DMS79 (cell line): Measurements from ENCODE around the gene PIP4K2A.
"Not testable (repeated sequence)": the region's sequence is repeated elsewhere in the genome, so short reads cannot be mapped to it uniquely, and the experiment has no call there.

Experiments used
- DNase-seq: peaks from one replicate; lab custom pipeline; 2025; lab: John Stamatoyannopoulos, UW

The PIP4K2A gene

DNA sequence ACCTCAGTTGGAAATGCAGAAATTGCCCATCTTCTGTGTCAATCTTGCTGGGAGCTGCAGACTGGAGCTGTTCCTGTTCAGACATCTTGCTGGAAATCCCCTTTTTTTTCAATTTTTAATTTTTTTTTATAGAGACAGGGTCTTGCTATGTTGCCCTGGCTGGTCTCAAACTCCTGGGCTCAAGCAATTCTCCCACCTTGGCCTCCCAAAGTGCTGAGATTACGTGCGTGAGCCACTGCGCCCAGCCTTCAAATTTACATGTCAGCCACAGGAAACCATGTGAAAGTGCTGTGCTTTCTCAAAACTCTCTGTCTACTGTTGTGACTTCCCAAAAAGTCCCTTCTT lies 200.0 kb downstream of the PIP4K2A start:
- DNase-seq, result not testable (repeated sequence)

DNA sequence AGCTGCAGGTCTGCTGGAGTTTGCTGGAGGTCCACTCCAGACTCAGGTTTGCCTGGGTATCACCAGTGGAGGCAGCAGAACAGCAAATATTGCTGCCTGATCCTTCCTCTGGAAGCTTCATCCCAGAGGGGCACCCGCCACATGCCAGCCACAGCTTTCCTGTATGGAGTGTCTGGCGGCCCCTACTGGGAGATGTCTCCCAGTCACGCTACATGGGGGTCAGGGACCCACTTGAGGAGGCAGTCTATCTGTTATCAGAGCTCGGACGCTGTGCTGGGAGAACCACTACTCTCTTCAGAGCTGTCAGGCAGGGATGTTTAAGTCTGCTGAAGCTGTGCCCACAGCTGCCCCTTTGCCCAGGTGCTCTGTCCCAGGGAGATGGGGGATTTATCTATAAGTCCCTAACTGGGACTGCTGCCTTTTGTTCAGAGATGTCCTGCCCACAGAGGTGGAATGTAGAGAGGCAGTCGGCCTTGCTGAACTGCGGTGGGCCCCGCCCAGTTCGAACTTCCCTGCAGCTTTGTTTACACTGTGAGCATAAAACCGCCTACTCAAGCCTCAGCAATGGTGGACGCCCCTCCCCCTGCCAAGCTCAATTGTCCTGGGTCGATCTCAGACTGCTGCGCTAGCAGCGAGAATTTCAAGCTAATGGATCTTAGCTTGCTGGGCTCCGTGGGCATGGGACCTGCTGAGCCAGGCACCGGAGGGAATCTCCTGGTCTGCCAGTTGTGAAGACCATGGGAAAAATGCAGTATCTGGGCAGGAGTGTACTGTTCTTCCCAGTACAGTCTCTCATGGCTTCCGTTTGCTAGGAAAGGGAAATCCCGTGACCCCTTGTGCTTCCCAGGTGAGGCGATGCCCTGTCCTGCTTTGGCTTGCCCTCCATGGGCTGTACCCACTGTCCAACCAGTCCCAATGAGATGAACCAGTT lies 200.6 kb downstream of the PIP4K2A start:
- DNase-seq, result not testable (repeated sequence)

DNA sequence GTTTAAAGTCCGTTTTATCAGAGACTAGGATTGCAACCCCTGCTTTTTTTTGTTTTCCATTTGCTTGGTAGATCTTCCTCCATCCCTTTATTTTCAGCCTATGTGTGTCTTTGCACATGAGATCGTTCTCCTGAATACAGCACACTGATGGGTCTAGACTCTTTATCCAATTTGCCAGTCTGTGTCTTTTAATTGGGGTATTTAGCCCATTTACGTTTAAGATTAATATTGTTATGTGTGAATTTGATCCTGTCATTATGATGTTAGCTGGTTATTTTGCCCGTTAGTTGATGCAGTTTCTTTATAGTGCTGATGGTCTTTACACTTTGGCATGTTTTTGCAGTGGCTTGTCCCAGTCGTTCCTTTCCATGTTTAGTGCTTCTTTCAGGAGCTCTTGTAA lies 202.4 kb downstream of the PIP4K2A start:
- DNase-seq, result not testable (repeated sequence)

DNA sequence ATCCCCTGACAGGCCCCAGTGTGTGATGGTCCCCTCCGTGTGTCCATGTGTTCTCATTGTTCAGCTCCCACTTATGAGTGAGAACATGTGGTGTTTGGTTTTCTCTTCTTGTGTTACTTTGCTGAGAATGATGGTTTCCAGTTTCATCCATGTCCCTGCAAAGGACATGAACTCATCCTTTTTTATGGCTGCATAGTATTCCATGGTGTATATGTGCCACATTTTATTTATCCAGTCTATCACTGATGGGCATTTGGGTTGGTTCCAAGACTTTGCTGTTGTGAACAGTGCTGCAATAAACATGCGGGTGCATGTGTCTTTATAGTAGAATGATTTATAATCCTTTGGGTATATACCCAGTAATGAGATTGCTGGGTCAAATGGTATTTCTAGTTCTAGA lies 206.2 kb downstream of the PIP4K2A start:
- DNase-seq, result not testable (repeated sequence)

DNA sequence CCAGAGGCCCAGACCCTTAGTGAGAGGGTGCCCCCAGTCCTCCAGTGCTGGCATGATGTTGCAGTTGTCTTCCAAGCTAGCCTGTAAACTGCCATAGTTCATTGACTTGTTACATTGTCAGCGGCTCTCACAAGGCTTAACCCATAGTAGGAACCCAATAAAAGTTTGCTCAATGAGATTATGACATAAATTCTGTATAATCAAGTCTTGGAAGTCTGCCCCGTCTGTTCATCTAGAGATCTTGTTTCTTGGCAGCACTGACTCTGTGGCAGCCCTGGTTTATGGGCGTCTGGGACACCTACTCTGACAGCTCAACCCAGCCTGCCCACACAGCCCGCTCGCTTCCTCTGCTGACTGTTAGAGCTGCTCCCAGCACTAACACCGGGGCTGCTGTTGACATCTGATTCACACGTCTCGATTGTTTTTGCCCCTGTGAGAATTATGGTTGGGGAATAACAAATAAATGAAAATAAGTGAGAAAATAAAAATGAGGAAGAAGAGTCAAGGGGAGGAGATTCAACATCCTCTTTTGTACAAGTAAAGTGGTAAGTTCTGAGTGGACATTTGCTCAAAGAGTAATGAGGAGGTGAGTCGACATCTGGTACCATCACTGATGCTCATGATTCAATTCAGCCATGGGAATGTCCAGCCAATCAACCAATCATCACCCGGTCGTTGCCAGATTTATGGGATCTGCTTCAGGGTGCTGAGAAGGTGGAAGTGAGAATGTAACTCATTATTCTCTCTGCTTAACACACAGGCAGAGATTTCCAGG lies 208.3 kb downstream of the PIP4K2A start:
- no peak for DNase-seq

DNA sequence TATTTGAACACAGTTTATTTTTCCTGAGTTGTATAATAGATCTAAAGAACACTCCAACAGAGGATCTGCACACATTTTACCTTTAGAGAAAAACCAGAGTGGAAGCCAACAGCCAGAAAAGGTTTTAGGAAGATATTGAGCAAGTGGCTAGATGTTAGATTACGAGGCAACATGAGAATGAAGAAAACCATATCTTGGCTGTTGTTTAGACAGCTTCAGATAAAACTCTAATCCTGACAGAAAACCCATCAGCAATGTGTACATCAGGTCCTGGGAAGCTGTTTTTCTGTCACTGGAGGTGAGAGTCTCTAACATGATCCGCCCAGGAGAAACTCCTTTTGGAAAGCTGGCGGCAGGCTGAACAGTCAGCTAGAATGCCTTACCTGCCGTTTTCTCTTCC lies 209.6 kb downstream of the PIP4K2A start:
- DNase-seq, result no peak

DNA sequence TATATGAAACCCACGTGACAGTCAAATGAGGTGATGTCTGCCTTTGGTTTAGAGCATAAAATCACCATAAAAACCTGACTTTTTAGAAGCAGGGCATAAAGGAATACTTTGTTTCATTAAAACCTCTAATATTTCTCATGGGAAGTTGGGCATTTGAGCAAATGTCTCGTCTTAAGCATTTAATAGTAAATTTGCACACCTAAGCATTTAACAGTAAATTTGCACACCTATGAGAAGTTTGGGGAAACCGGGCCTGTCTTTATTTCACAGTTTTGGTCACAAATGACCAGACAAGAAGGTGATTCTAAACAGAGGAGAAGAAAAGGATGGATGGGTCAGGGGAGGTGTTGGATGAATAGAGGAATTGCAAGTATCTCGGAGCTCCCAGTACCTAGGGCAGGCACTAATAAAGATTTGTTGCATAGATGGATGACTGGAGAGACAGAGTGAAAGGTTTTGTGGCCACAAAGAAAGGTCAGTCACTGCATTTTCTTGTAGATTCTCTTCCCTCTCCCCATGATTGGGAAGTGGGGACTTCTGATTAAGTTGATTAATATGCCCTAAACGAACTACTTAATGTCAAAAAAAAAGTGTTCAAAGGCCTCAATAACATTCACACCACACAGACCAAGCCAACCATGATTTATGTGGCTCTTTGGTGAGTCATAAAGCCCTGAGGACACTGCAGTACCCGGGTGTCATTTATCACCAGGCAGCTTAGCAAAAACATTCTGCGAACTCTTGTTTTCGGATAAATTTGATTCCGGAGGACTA lies 210.9 kb downstream of the PIP4K2A start:
- no peak for DNase-seq

DNA sequence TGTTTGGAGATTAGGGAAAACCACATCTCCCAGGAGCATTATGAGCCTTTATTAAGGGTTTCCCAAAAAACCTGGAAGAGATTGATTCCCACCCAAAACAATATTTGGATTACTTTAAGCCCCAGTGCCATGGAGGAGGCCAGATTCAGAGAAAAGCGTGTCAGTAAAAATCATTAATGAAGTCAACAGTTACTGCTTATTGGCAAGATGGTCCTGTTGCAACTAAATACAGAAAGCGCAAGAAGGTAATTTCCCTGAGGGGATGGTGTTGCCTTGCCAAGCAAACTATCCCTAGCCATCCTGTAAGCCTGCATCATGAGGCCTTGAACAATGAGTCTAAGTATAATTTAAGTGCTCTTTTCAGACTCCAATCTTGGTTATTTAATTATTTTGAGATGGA lies 212.5 kb downstream of the PIP4K2A start:
- DNase-seq, result no peak

DNA sequence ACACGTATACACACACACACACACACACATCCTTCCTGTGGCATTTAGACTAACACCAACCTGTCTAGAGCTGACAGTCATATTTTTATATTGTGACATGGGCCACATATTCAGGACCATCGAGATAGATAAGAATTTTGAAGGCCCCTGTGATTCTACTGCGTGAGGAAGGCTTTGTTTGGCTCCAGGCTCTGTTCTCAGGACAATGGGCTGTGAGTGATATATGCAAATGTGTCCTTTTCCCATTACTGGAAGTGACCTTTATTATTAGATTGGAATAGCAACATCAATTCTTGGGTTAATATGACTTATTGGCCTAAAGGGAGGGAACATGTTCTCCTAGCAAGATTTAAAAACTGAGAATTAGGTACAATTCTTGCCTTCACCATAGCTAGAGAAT lies 213.0 kb downstream of the PIP4K2A start:
- DNase-seq, result no peak

DNA sequence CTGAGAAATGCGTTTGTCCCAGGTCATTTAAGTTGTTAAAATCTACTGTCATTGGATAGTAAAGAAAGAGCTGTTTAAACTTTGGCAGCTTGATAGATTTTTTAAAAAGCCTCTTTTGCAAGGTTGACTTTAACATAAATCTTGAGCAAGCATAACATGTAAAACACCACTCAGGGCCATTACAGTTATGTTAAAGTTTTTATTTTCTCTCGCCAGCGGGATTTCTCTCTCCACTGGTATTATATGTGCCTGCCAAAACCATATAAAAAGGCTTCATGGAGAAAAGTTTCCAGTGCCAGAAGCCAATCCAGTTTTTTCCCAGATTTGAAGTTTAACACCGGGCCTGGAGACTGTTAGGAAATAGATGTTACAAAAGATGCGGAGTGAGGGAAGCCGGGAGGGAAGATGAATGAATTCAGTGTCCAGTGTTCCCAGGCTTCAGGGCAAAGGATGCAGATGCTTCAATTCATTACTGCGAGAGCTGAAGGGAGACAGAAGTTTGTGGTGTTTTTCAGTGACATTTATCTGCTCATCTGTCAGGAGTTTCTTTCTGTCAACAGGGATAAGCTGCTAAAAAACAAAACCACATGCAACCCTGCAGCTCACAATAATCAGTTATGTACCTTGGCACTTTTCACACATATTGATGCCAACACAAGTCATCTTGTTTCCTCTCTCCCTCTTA lies 213.6 kb downstream of the PIP4K2A start:
- DNase-seq, result no peak

DNA sequence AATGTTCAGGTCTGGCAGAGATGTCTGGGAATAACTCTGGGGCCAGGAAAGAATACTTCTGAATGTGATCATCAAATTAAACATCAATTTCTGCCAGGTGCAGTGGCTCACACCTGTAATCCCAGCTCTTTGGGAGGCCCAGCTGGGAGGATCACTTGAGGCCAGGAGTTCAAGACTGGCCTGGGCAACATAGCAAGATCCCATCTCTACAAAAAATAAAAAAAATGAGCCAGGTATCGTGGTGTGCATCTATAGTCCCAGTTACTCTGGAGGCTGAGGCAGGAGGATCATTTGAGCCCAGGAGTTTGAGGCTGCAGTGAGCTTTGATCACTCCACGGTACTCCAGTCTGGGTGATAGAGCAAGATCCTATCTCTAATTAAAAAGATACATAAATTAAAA lies 214.4 kb downstream of the PIP4K2A start:
- not testable (repeated sequence) for DNase-seq

DNA sequence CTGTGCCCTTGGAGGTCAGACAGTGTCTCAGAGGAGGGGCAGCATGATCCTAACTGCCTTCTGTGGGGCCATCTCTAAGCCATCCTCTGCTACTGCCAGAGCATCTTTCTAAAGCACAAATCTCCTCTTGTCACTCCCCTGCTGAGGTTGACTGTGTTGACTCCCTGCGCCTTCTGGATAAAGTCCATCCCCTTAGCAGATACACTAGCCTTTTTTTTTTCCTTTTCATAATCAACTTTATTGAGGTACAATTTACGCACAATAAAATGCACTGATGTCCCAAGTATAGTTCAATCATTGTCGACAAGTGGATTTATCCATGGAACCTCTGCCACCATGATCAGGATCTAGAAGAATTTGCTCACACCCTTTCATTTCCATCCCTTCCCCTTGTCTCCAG lies 219.0 kb downstream of the PIP4K2A start:
- no peak for DNase-seq

DNA sequence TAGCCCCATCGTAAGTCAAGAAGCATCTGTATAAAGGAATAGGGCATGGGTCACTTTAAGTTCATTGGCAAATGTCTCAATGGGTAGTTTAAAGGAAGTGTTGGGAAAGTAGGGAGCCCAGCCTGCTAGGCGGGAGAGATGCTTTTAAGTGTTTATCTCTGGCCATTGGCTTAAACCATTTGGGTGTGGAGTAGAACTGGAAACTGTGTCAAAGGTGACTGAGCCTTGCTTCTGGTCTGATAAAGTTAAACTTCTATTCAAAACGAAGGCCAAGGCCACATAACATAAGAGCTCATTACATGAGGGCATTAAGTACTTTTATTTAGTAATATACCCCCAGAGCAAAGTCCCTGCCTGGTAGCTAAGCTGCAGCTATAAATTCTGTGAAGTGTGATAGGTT lies 220.4 kb downstream of the PIP4K2A start:
- DNase-seq, result no peak

DNA sequence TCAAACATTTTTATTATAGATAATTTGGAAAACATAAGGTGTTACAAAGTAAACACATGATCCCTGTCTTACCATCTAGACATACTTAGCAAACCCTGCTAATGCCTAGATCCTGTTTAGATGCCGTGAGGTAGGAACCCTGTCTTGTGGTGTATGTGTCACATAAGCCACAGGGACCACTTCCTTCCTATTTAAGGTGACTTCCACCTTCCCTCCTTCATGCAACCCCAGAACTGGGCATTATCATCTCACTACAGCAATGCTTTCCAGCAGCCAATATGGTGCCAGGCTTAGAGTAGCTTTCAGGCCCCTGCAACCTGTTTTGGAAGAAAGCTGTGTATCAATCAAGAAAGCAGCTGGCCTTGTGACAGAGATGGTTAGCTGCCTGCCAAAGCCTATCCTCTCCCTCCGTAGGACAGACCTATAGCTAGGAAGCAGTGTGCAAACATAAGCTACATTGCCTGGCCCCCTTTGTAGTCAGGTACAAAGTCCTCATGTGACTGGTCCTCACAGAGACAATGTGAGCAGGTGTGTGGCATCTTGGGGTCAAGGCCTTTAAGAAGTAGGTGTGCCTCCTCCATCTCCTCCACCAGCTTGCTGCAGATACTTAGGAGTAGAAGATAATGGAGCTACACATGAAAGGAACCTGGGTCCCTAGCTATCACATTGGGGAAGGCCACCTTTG lies 222.3 kb downstream of the PIP4K2A start:
- DNase-seq, result no peak

DNA sequence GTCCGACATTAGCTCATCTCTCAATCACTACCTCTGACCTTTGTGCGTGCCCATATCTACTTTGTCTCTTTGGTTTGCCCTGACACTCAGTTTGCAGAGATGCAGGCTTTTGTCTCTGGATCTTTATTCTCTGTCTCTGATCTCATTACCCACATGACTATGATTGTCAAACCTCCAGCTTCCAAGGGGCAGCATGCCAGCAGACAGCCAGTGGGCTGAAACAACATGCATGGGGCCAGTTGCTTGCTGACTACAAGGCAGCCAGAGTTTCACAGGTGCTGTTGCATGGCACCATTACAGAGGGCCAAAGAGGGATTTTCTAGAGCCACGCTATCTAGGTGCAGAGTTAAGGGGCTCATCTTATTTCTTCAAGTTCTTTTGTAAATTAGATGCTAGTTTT lies 222.9 kb downstream of the PIP4K2A start:
- DNase-seq, result no peak

DNA sequence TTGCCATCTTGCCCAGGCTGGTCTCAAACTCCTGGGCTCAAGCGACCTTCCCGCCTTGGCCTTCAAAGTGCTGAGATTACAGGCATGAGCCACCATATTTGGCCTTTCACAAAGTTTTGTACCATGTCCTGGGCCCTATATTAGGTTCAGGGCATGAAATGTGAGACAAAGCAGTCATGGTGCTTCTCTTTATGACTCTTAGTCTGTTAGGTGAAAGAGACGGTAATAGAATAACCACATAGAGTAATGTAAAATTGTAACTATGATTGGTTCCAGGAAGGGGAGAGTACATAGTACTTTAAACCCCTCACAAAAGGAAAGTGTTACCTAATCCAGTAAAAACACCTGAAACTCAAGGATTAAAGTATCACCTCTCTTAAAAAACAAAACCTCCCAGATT lies 224.4 kb downstream of the PIP4K2A start:
- DNase-seq, result no peak

DNA sequence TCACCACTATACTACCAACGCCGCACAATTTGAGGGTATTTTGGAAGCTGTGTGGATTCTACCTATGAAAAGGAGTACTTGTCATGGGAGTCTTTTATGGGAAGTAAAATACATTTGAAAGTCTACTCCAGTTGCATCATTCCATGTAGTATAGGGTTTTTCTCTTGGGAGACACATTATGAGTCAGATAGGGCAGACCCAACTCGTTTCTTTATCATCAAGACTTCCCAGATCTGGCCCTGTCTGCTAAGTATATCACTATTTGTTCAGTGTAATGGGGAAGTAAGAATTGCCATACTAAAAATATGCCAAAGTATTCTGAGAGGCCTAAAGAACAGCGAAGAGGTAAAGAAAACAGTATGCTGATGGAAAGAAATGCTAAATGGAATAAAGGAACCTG lies 224.9 kb downstream of the PIP4K2A start:
- no peak for DNase-seq

DNA sequence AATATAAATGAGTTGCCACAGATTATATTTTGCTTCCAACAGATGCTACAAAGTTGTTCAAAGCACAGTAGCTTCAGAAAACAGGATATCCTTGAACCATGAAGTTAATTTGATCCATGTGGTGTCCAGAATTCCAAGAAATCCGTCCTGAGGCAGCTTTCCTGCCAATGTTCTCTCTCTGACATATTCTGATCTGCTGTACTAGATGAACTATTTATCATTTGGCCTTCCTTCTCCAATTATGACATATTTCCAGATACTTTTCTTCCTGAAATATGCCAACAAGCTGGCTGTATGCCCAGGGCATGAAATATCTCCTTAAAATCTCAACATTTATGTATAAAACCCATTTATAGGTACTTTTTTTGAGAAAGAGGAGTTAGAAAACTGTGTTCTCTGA lies 227.9 kb downstream of the PIP4K2A start:
- no peak for DNase-seq
